NB4 (cell line): ENCODE data around the gene CPT1B.

ENCODE experiments used
- POLR2A ChIP-seq: IDR thresholded peaks from 2 replicates; pipeline ENCODE4 v1.6.1; 2011; ENCODE audit warnings: mild to moderate bottlenecking; ENCODE audit not compliant: insufficient read length; ENCODE audit errors: extremely low read depth
- TF ChIP-seq, protein P1 (sequence below): IDR thresholded peaks from one replicate; pipeline ENCODE4 v1.5.1; 2012; ENCODE audit warnings: low read depth, low read length
- TF ChIP-seq, protein P2 (sequence below): IDR thresholded peaks from 2 replicates; pipeline ENCODE4 v1.6.1; 2011; ENCODE audit warnings: low read depth, low read length

DNA sequence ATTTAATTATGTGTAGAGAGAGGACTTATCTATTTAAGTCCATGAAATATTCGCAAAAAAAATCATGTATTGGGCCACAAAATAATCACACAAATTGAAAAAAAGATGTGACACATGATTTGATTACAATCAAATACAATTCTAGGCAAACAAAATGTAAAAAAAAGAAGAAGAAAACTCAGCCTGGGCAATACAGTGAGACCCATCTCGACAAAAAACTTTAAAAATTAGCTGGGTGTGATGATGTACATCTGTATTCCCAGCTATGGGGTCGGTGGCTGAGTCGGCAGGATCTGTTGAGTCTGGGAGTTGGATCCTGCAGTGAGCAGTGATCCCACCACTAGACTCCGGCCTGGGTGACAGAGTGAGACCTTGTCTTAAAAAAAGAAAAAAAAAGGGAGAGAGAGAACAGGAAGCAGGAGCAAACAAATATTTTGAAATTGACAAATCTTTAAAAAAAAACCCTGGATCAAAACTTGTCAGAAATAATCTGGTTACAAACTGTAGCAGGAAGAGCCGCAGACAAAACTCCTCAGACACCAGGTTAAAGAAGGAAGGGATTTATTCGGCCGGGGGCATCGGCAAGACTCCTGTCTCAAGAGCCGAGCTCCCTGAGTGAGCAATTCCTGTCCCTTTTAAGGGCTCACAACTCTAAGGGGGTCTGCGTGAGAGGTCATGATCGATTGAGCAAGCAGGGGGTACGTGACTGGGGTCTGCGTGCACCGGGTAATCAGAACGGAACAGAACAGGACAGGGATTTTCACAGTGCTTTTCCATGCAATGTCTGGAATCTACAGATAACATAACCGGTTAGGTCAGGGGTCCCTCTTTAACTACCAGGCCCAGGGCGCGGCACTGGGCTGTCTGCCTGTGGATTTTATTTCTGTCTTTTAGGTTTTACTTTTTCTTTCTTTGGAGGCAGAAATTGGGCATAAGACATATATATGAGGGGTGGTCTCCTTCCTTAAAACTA is 45.1 kb downstream of the CPT1B start:
- TF ChIP-seq, protein P1, sequence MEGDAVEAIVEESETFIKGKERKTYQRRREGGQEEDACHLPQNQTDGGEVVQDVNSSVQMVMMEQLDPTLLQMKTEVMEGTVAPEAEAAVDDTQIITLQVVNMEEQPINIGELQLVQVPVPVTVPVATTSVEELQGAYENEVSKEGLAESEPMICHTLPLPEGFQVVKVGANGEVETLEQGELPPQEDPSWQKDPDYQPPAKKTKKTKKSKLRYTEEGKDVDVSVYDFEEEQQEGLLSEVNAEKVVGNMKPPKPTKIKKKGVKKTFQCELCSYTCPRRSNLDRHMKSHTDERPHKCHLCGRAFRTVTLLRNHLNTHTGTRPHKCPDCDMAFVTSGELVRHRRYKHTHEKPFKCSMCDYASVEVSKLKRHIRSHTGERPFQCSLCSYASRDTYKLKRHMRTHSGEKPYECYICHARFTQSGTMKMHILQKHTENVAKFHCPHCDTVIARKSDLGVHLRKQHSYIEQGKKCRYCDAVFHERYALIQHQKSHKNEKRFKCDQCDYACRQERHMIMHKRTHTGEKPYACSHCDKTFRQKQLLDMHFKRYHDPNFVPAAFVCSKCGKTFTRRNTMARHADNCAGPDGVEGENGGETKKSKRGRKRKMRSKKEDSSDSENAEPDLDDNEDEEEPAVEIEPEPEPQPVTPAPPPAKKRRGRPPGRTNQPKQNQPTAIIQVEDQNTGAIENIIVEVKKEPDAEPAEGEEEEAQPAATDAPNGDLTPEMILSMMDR: no peak
- no peak for TF ChIP-seq POLR2A
- TF ChIP-seq, protein P2, sequence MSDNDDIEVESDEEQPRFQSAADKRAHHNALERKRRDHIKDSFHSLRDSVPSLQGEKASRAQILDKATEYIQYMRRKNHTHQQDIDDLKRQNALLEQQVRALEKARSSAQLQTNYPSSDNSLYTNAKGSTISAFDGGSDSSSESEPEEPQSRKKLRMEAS: no peak
